Measurements from ENCODE around the gene TNFAIP8.

Gene TNFAIP8

GRCh38 chr5:119390404-119390803, 34.6 kb downstream of the TNFAIP8 start:
- no peak for DNase-seq (ENCODE audit: low spot score in 2 of 2)
- Histone ChIP-seq H3K4me1 (peaks cover 10% of the 10 kb centered on the region), H3K4me3 (no peak overlapping the region), H3K27me3 (ENCODE audit: low read depth) (no peaks in the 10 kb centered on the region), H3K36me3 (replicated peaks) (no peaks in the 10 kb centered on the region), H3K9me3 (no peaks in the 10 kb centered on the region)
- in situ Hi-C loops (cut with MboI; ENCODE audit: low sequenced_read_pairs): no loop called here

- in situ Hi-C loops (cut with MboI; ENCODE audit: low sequenced_read_pairs): no loop called here
- H3K4me3 ChIP-seq: no peak overlapping the region
- no peak for DNase-seq (ENCODE audit: low spot score in 2 of 2)
- H3K27me3 ChIP-seq (ENCODE audit: low read depth): no peaks in the 10 kb centered on the region
- H3K36me3 ChIP-seq (replicated peaks): no peaks in the 10 kb centered on the region
- H3K9me3 ChIP-seq: no peaks in the 10 kb centered on the region
- H3K4me1 ChIP-seq: peaks cover 4% of the 10 kb centered on the region; the same call in 1 of the 2 replicates
These were observed 37.4 kb downstream of the TNFAIP8 start for GRCh38 chr5:119393201-119393691.

DNA sequence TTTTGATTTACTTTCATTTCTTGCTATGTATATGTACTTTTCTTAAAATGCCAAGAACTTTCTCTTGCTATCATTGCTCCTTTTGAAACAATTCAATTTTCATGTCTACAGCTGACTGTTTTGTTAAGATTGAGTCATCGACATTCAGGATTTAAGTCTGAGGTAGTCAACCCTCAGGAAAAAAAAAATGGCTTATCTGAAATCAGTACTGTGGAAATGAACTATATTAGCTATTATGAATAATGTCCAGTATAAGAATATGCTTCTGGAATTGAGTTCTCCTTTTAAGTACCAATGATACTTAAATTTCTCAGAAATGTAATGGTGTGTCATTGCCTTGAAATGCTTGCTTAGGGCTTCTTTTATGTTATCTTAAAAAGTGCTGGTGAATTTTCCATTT, 37.9 kb downstream of the TNFAIP8 start:
- no peaks in the 10 kb centered on the region for H3K9me3 ChIP-seq
- H3K4me3 ChIP-seq: no peak overlapping the region
- peaks cover 4% of the 10 kb centered on the region; the same call in 1 of the 2 replicates for H3K4me1 ChIP-seq
- H3K36me3 ChIP-seq (replicated peaks): no peaks in the 10 kb centered on the region
- no peaks in the 10 kb centered on the region for H3K27me3 ChIP-seq (ENCODE audit: low read depth)
- in situ Hi-C loops (cut with MboI; ENCODE audit: low sequenced_read_pairs): no loop called here
- no peak for DNase-seq (ENCODE audit: low spot score in 2 of 2)

- no peak for DNase-seq (ENCODE audit: low spot score in 2 of 2)
- Histone ChIP-seq H3K9me3 (no peaks in the 10 kb centered on the region), H3K36me3 (replicated peaks) (no peaks in the 10 kb centered on the region), H3K4me3 (no peak overlapping the region), H3K4me1 (peaks cover 4% of the 10 kb centered on the region; the same call in 1 of the 2 replicates), H3K27me3 (ENCODE audit: low read depth) (no peaks in the 10 kb centered on the region)
- in situ Hi-C loops (cut with MboI; ENCODE audit: low sequenced_read_pairs): no loop called here
These were observed 39.4 kb downstream of the TNFAIP8 start for GRCh38 chr5:119395080-119395836.

DNA sequence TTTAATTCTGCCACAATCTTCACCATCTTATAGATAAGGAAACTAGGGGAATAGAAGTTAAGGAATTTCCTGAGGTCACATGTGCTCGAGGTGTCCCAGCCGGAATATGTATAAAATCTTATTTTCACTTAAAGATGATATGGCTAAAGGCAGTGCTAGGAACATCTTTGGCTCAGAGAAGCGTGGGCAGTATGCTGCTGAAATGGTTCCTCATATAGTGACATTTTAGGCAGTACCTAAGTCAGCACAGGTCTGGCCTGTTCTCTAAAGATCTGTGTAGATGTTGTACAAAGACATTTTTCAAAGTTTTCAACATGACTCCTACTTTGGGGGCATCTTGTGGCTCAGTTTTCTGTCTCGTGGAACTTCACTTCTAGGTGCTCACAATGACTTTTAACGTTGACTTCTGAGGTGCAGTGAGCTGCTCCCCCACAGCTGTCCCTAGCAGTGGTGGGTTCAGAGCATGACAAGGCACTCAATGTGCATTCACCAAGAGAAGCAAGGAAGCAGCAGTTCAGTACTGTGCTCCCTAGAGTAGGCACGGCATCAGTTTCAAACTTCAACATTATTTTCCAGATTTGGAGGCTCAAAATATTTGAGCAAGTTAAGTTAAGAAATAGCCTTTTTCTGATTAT, 40.3 kb downstream of the TNFAIP8 start:
- H3K27me3 ChIP-seq (ENCODE audit: low read depth): no peaks in the 10 kb centered on the region
- H3K36me3 ChIP-seq (replicated peaks): no peaks in the 10 kb centered on the region
- no peak overlapping the region for H3K4me3 ChIP-seq
- in situ Hi-C loops (cut with MboI; ENCODE audit: low sequenced_read_pairs): no loop called here
- no peak for DNase-seq (ENCODE audit: low spot score in 2 of 2)
- H3K9me3 ChIP-seq: no peaks in the 10 kb centered on the region
- peaks cover 4% of the 10 kb centered on the region; the same call in 1 of the 2 replicates for H3K4me1 ChIP-seq

DNA sequence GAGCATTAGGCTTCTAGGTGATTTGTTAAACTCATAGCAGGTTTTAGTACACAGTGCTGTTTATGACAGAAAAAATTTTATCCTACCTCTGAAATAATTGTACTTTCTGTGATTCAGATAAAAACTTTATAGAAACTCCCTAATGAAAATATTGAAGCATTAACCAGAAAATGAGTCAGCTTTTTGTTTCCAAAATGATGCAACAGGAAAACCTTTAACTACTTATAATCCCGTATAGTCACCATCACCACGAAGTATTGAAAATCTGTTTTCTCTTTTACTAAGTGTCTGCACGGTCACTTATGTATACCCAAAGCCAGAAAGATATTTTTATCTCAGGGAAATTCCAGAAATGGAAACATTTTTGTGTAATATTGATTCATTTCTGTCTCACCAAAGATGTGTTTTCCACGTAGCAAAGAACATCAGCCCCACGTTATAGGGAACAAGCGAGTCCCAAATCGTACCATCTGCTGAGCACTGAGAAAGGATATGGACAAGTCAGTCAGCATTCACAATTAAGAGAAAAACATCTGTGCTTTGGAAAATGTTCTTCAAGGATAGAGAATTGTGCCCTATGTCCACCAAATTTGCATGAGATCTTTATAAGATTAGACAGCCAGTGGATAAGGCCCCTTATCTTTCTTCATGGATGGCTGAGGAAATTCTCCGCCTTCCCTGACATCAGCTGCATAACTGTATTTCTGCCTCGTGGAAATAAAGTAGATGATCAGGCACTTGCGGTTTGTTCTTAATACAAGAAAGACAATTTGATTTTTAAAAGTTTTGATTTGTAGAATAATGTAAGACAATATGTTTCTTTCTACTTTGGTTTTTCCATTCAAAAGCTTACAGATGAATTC, 41.9 kb downstream of the TNFAIP8 start:
- H3K36me3 ChIP-seq (replicated peaks): no peaks in the 10 kb centered on the region
- in situ Hi-C loops (cut with MboI; ENCODE audit: low sequenced_read_pairs): no loop called here
- no peak overlapping the region for H3K4me3 ChIP-seq
- H3K9me3 ChIP-seq: no peaks in the 10 kb centered on the region
- no peaks in the 10 kb centered on the region for H3K27me3 ChIP-seq (ENCODE audit: low read depth)
- no peaks in the 10 kb centered on the region for H3K4me1 ChIP-seq
- DNase-seq (ENCODE audit: low spot score in 2 of 2): no peak

DNA sequence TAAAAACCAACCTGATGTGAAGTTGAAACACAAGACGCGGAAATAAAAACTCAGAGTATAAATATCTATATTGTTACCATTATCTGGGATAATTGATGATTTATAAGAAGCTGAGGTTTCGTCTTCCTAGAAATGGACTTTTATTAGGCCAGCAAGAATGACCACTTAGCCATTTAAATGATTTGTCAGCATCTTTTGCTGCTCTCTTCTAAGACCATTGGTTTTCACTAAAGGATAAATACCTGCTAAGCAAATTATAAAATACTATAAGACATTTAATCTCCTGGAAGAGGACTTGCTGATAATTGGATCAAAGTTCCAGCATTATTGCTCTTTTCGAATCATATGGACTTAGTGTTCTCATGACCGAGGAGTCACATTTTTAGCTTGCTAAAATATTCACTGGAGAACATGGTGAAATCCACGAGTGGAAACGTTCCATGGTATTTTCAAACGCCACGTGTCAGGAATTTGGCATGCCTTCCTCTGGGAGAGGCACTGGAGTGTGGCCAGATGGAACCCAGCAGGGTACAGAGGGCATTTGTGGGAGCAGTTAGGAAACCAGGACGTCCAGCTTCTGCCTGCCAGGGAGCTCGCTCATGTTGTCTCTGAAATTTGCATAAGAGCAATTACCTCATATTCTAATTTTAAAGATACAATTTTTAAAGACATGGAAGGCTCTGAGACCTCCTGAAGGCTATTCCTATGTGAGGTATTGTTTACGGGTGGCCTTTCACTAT, 43.1 kb downstream of the TNFAIP8 start:
- H3K27me3 ChIP-seq (ENCODE audit: low read depth): no peaks in the 10 kb centered on the region
- DNase-seq (ENCODE audit: low spot score in 2 of 2): no peak
- in situ Hi-C loops (cut with MboI; ENCODE audit: low sequenced_read_pairs): no loop called here
- no peak overlapping the region for H3K4me3 ChIP-seq
- no peaks in the 10 kb centered on the region for H3K9me3 ChIP-seq
- no peaks in the 10 kb centered on the region for H3K36me3 ChIP-seq (replicated peaks)
- H3K4me1 ChIP-seq: no peaks in the 10 kb centered on the region

GRCh38 chr5:119400245-119400644, 44.4 kb downstream of the TNFAIP8 start:
- no peak overlapping the region for H3K4me3 ChIP-seq
- in situ Hi-C loops (cut with MboI; ENCODE audit: low sequenced_read_pairs): no loop called here
- no peaks in the 10 kb centered on the region for H3K9me3 ChIP-seq
- H3K4me1 ChIP-seq: no peaks in the 10 kb centered on the region
- no peaks in the 10 kb centered on the region for H3K36me3 ChIP-seq (replicated peaks)
- no peaks in the 10 kb centered on the region for H3K27me3 ChIP-seq (ENCODE audit: low read depth)
- no peak for DNase-seq (ENCODE audit: low spot score in 2 of 2)

DNA sequence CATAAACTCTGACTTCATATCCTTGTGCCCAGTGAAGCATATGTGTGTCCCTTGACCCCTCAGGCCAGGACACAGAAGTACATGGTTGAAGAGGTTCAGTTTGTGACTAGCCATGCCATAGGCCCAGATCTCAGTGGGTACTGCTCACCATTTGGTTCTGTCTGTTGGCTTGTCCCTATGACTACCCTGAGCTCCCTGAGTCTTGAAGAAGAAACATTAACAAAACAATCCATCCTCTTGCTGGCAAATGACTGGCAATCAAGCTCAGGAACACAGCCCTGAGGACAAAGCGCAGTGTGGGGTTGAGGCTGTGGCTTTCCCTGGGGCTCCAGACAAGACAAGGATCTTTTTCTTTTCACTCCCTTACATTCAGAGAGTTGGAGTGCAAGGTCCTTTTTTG, 46.3 kb downstream of the TNFAIP8 start:
- no peaks in the 10 kb centered on the region for H3K4me1 ChIP-seq
- no peaks in the 10 kb centered on the region for H3K36me3 ChIP-seq (replicated peaks)
- H3K9me3 ChIP-seq: no peaks in the 10 kb centered on the region
- in situ Hi-C loops (cut with MboI; ENCODE audit: low sequenced_read_pairs): no loop called here
- no peaks in the 10 kb centered on the region for H3K27me3 ChIP-seq (ENCODE audit: low read depth)
- no peak overlapping the region for H3K4me3 ChIP-seq
- no peak for DNase-seq (ENCODE audit: low spot score in 2 of 2)

DNA sequence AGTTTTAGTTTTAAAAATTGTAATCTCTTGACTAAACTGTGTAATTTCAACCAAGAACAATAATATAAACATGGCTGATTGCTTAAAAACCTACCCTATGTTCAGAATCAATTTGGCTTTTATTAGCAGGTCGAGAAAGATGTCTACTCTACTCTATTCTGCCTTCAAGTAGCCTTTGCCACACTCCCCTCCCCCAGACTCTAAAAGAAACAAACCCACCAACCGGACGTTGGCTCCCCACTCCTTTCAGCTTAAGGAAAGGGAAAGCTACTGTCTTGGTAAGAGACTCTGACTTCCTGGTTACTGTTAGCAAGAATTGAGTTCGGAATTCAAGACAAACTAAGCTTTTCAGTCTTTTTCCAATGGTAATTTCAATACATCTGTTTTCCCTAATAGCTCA, 46.7 kb downstream of the TNFAIP8 start:
- DNase-seq (ENCODE audit: low spot score in 2 of 2): no peak
- in situ Hi-C loops (cut with MboI; ENCODE audit: low sequenced_read_pairs): no loop called here
- Histone ChIP-seq H3K27me3 (ENCODE audit: low read depth) (no peaks in the 10 kb centered on the region), H3K4me3 (no peak overlapping the region), H3K9me3 (no peaks in the 10 kb centered on the region), H3K4me1 (no peaks in the 10 kb centered on the region), H3K36me3 (replicated peaks) (no peaks in the 10 kb centered on the region)

DNA sequence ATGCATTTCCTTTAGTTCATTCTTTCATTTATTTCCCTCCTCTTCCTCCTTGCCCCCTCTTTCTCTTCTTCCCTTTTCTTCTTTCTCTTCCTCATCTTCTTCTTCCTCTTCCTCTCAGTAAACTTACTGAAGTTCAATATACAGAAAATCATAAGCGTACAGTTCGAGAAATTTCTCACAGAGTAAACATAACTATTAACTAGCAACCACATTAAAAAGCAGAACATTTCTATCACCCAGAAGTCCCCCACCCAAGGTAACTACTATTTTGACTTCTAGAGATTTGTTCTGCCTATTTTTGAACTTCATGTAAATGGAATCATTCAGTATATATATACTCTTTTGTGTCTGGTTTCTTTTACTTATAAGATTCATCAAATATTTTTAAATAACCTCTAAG, 48.2 kb downstream of the TNFAIP8 start:
- Histone ChIP-seq H3K9me3 (no peaks in the 10 kb centered on the region), H3K4me1 (no peaks in the 10 kb centered on the region), H3K4me3 (no peak overlapping the region), H3K27me3 (ENCODE audit: low read depth) (no peaks in the 10 kb centered on the region), H3K36me3 (replicated peaks) (no peaks in the 10 kb centered on the region)
- DNase-seq (ENCODE audit: low spot score in 2 of 2): no peak
- in situ Hi-C loops (cut with MboI; ENCODE audit: low sequenced_read_pairs): no loop called here

DNA sequence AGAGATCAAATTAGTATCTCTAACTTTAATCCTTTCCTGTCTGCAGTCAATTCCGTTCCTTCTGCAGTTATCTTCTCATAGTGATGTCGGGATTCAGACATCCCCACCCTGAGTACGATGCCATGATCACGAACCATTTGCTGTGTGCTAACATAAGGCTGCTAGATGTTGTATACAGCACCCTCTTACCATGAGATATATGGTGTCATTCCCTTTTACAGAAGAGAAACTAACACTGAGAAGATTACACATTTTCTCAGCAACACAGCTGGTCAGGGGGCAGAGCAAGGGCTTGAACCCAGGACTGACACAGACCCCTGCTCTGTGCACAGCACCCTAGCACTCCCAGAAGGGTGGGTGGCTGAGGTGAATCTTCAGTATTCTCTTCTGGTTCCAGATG, 49.6 kb downstream of the TNFAIP8 start:
- H3K9me3 ChIP-seq: no peaks in the 10 kb centered on the region
- no peaks in the 10 kb centered on the region for H3K36me3 ChIP-seq (replicated peaks)
- no peaks in the 10 kb centered on the region for H3K27me3 ChIP-seq (ENCODE audit: low read depth)
- no peaks in the 10 kb centered on the region for H3K4me1 ChIP-seq
- in situ Hi-C loops (cut with MboI; ENCODE audit: low sequenced_read_pairs): no loop called here
- no peak for DNase-seq (ENCODE audit: low spot score in 2 of 2)
- no peak overlapping the region for H3K4me3 ChIP-seq

DNA sequence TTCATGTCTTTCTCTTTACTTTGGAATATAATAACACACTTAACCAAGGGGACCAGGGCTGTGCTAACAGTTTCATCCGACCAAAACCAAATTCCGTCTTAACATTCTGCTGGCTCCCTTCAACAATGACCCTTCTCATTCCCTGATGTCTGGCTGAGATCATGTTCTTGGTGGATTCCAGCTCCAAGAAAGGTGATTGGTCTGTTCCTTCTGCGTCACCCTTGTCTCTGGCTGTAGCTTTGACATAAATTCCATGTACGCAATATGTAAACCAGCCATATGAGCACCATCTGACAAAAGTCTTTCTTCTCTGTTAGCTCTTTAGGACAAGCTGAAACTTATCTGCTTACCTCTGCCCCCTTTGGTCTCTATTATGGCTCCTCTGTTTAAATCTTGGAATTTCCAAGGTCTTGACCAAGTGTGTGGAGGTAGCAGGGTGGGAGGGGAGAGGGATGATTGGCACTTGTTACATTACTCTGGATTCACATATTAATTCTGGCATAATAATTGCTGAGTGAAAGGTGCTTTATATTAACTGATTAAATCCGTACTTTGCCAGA, 50.8 kb downstream of the TNFAIP8 start:
- DNase-seq (ENCODE audit: low spot score in 2 of 2): no peak
- Histone ChIP-seq H3K36me3 (replicated peaks) (no peaks in the 10 kb centered on the region), H3K9me3 (no peaks in the 10 kb centered on the region), H3K4me1 (peaks cover 3% of the 10 kb centered on the region; the same call in 1 of the 2 replicates), H3K4me3 (no peak overlapping the region), H3K27me3 (ENCODE audit: low read depth) (no peaks in the 10 kb centered on the region)
- in situ Hi-C loops (cut with MboI; ENCODE audit: low sequenced_read_pairs): no loop called here
